ENCODE measurements around the gene GFM1.

The GFM1 gene

DNA sequence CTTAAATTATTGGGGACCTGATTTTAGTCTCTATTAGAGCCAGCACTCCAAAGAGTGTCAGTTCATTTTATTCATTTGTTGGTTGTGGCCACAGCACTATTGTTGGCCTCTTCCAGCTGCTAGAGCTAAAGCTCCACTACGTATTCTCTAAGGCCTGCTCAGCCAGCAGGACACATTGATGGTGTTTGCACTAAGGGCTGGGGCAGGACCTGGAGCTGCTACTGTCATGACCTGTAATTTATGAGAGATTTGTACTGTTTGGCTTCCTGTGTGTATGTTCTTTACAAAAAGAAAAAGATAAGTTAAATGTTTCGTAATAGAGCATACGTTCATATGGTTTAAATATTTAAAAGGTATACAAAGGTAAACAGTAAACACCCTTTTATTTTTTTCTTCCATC lies 8.1 kb downstream of the GFM1 start:
- DNase-seq (ENCODE audit: extremely low spot score): no peak
- ChIA-PET POLR2A (no interaction called here), CTCF (no interaction called here)
- TF ChIP-seq ZNF384 (IDR thresholded peaks at IDR 0.05) (no peak), TARDBP (IDR thresholded peaks at IDR 0.05) (no peak), SP1 (IDR thresholded peaks at IDR 0.05) (no peak), ELF4 (IDR thresholded peaks at IDR 0.05) (no peak), CTBP1 (IDR thresholded peaks at IDR 0.05; ENCODE audit: borderline replicate concordance) (no peak), FOXK2 (IDR thresholded peaks at IDR 0.05) (no peak), SUZ12 (IDR thresholded peaks at IDR 0.05) (no peak), FOXM1 (IDR thresholded peaks at IDR 0.05; ENCODE audit: borderline replicate concordance) (no peak), BHLHE40 (IDR thresholded peaks at IDR 0.05; ENCODE audit: borderline replicate concordance) (no peak), NFRKB (IDR thresholded peaks at IDR 0.05) (no peak), ARNT (IDR thresholded peaks at IDR 0.05) (no peak), FOXA1 (IDR thresholded peaks at IDR 0.05) (no peak), L3MBTL2 (conservative IDR thresholded peaks at IDR 0.05) (no peak), HDGF (IDR thresholded peaks at IDR 0.05; ENCODE audit: borderline replicate concordance) (no peak), LEF1 (IDR thresholded peaks at IDR 0.05; ENCODE audit: borderline replicate concordance) (no peak)
- TF ChIP-seq, protein P1, sequence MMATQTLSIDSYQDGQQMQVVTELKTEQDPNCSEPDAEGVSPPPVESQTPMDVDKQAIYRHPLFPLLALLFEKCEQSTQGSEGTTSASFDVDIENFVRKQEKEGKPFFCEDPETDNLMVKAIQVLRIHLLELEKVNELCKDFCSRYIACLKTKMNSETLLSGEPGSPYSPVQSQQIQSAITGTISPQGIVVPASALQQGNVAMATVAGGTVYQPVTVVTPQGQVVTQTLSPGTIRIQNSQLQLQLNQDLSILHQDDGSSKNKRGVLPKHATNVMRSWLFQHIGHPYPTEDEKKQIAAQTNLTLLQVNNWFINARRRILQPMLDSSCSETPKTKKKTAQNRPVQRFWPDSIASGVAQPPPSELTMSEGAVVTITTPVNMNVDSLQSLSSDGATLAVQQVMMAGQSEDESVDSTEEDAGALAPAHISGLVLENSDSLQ (IDR thresholded peaks at IDR 0.05): no peak

DNA sequence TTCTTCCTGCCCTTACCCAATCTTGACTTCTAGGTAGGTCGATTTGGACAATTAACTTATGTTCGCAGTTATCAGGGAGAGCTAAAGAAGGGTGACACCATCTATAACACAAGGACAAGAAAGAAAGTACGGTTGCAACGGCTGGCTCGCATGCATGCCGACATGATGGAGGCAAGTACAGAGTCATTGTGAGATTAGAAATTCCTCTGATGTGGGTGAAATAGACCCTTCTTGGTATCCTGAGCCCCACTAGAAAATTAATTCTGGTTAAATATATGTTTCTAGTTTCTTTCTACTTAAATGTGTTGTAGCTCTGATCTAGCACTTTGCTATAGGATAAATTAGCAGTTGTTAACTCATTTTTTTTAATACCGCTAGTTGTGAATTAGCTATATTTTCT lies 14.6 kb downstream of the GFM1 start:
- ChIA-PET CTCF (interaction anchor here (1.4 to 2.2 kb wide), 5 partner anchors 11 to 143 kb away, joined by 4 to 10 read pairs (median 8); partner anchors contain the start of genes GFM1 and MFSD1), POLR2A (interaction anchor here (0.6 kb wide), 1 partner anchor 1002 kb away, joined by 3 read pairs; no protein-coding TSS in a partner anchor)
- TF ChIP-seq CTBP1 (IDR thresholded peaks at IDR 0.05; ENCODE audit: borderline replicate concordance) (no peak), FOXA1 (IDR thresholded peaks at IDR 0.05) (no peak), ARNT (IDR thresholded peaks at IDR 0.05) (no peak), HDGF (IDR thresholded peaks at IDR 0.05; ENCODE audit: borderline replicate concordance) (no peak), FOXM1 (IDR thresholded peaks at IDR 0.05; ENCODE audit: borderline replicate concordance) (no peak)
- no peak for DNase-seq (ENCODE audit: extremely low spot score)

DNA sequence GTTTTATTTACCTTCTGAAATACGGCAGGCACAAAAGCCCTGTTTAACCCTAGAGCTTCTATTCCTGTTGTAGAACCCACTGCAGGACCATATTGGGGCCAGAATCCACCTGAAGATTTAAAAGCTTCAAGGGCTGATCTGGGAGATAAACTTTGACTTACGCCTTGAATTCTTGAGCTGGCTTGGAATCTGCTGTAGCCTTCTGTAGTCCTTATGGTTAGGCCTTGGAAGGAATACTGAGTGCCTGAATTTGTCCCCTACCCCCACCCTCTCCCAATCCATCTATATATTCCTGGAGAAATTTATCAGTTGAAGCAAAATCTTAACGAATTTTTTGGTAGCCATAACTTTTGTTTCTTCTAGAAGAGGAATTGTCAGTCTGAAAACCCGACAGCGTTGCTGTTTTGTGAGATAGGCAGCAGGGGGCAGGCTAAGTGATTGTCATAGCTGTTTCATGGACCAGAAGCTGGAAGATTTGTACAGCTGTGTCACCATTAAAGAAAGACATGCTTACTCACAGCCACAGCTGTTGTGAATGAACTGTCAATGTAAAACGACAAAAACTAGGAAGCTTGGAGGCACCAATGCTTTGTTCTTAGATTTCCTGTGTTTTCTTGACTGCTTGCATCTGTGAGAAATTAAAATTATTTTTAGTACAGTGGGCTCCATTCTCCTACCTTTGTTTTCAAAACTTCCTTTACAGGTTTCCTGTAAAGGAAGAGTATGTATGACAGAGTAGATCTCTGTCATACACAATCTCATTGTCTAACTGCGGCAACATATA lies 15.3 kb downstream of the GFM1 start:
- DNase-seq (ENCODE audit: extremely low spot score): peak; percentile 59
- ChIA-PET POLR2A (no interaction called here), CTCF (interaction anchor here (0.7 to 2.2 kb wide), 9 partner anchors 11 to 142 kb away, joined by 3 to 10 read pairs (median 5); partner anchors contain the start of genes GFM1, LXN and MFSD1)
- TF ChIP-seq ARNT (IDR thresholded peaks at IDR 0.05): no peak
- TF ChIP-seq ZNF384 (IDR thresholded peaks at IDR 0.05): no peak
- TF ChIP-seq L3MBTL2 (conservative IDR thresholded peaks at IDR 0.05): no peak
- no peak for TF ChIP-seq FOXK2 (IDR thresholded peaks at IDR 0.05)
- no peak for TF ChIP-seq SP1 (IDR thresholded peaks at IDR 0.05)
- TF ChIP-seq HDGF (IDR thresholded peaks at IDR 0.05; ENCODE audit: borderline replicate concordance): no peak

DNA sequence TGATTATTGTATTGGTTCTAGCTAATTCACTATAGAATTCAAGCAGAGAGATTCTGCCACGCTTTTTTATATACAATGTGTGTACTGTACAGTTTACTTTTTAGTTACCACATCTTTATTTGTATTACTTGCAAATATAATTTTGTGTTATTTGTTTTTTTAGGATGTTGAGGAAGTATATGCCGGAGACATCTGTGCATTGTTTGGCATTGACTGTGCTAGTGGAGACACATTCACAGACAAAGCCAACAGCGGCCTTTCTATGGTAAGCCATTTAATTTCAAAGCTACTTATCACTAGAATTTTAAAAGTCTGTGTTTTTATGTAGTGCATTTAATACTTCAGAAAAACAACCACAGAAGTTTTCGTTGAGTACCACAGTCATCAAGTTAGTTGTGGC lies 16.4 kb downstream of the GFM1 start:
- TF ChIP-seq NFRKB (IDR thresholded peaks at IDR 0.05) (no peak), ARNT (IDR thresholded peaks at IDR 0.05) (no peak), ZNF384 (IDR thresholded peaks at IDR 0.05) (no peak), FOXK2 (IDR thresholded peaks at IDR 0.05) (no peak), BHLHE40 (IDR thresholded peaks at IDR 0.05; ENCODE audit: borderline replicate concordance) (no peak), SUZ12 (IDR thresholded peaks at IDR 0.05) (no peak), SP1 (IDR thresholded peaks at IDR 0.05) (no peak), ELF4 (IDR thresholded peaks at IDR 0.05) (no peak), LEF1 (IDR thresholded peaks at IDR 0.05; ENCODE audit: borderline replicate concordance) (no peak), CTBP1 (IDR thresholded peaks at IDR 0.05; ENCODE audit: borderline replicate concordance) (no peak), HDGF (IDR thresholded peaks at IDR 0.05; ENCODE audit: borderline replicate concordance) (no peak), FOXA1 (IDR thresholded peaks at IDR 0.05) (no peak), L3MBTL2 (conservative IDR thresholded peaks at IDR 0.05) (no peak), FOXM1 (IDR thresholded peaks at IDR 0.05; ENCODE audit: borderline replicate concordance) (no peak), TARDBP (IDR thresholded peaks at IDR 0.05) (no peak)
- TF ChIP-seq, protein P1 (IDR thresholded peaks at IDR 0.05): no peak
- DNase-seq (ENCODE audit: extremely low spot score): no peak
- POLR2A ChIA-PET: interaction anchor here (1.0 kb wide), 1 partner anchor 16 kb away, joined by 4 read pairs; the partner anchor contains the start of gene GFM1
- CTCF ChIA-PET: interaction anchor here (1.1 to 1.8 kb wide), 2 partner anchors 67 to 135 kb away, joined by 4 to 8 read pairs; no protein-coding TSS in a partner anchor

DNA sequence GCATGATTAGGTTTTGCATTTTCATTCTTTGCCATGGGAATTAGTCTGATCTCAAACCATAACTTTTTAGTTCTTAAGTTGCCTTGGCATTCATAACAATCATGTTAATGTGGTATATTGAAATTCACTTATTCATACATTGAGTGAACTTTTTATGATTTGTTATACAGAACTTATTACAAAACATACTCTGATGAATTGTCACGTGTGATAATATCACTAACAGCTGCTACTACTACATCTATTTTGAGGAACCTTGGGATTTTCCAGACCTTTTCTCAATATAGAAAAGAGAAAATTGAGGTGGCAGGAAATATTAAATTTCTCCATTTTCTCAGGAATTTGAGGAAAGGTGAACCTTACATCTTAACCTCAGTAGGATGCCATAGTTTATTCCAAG lies 18.9 kb downstream of the GFM1 start:
- ChIA-PET CTCF (no interaction called here), POLR2A (no interaction called here)
- no peak for DNase-seq (ENCODE audit: extremely low spot score)
- TF ChIP-seq L3MBTL2 (conservative IDR thresholded peaks at IDR 0.05) (no peak), FOXK2 (IDR thresholded peaks at IDR 0.05) (no peak), ARNT (IDR thresholded peaks at IDR 0.05) (no peak), ZNF384 (IDR thresholded peaks at IDR 0.05) (no peak), TARDBP (IDR thresholded peaks at IDR 0.05) (no peak), ELF4 (IDR thresholded peaks at IDR 0.05) (no peak), SP1 (IDR thresholded peaks at IDR 0.05) (no peak), CTBP1 (IDR thresholded peaks at IDR 0.05; ENCODE audit: borderline replicate concordance) (no peak), SUZ12 (IDR thresholded peaks at IDR 0.05) (no peak), LEF1 (IDR thresholded peaks at IDR 0.05; ENCODE audit: borderline replicate concordance) (no peak)
- TF ChIP-seq, protein P1 (IDR thresholded peaks at IDR 0.05): no peak

DNA sequence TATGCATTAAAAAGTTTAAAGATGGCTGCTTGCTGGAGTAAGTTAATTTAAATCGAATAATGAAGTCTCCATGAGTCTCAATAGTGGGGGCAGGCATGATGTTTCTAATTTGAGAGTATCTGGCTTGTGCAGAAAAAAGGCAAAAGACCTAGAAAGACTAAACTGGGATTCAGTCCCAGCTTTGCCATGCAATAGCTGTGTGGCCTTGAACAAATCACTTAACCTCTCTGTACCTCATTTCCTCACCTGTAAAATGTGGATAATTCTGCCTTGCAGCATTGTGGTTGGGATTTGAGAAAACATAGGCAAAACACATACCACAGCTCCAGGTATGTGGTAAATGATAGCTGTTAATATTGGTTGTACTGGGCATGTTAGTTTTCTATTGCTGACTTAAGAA lies 19.5 kb downstream of the GFM1 start:
- POLR2A ChIA-PET: no interaction called here
- CTCF ChIA-PET: interaction anchor here (1.1 kb wide), 1 partner anchor 66 kb away, joined by 3 read pairs; no protein-coding TSS in a partner anchor
- TF ChIP-seq NFRKB (IDR thresholded peaks at IDR 0.05) (no peak), SP1 (IDR thresholded peaks at IDR 0.05) (no peak), LEF1 (IDR thresholded peaks at IDR 0.05; ENCODE audit: borderline replicate concordance) (no peak), ELF4 (IDR thresholded peaks at IDR 0.05) (no peak), L3MBTL2 (conservative IDR thresholded peaks at IDR 0.05) (no peak), FOXK2 (IDR thresholded peaks at IDR 0.05) (no peak), BHLHE40 (IDR thresholded peaks at IDR 0.05; ENCODE audit: borderline replicate concordance) (no peak), HDGF (IDR thresholded peaks at IDR 0.05; ENCODE audit: borderline replicate concordance) (no peak), TARDBP (IDR thresholded peaks at IDR 0.05) (no peak), FOXM1 (IDR thresholded peaks at IDR 0.05; ENCODE audit: borderline replicate concordance) (no peak), FOXA1 (IDR thresholded peaks at IDR 0.05) (no peak), SUZ12 (IDR thresholded peaks at IDR 0.05) (no peak), CTBP1 (IDR thresholded peaks at IDR 0.05; ENCODE audit: borderline replicate concordance) (no peak), ZNF384 (IDR thresholded peaks at IDR 0.05) (no peak), ARNT (IDR thresholded peaks at IDR 0.05) (no peak)
- TF ChIP-seq, protein P1 (IDR thresholded peaks at IDR 0.05): no peak
- no peak for DNase-seq (ENCODE audit: extremely low spot score)

Measured in HEK293T (cell line).